Measurements from ENCODE around the gene GALNT18.
A peak's percentile ranks its signal among the peaks of the same experiment; 100 is the strongest.

The GALNT18 gene
- total RNA-seq = 0 to 0.27 (median 0.10) reads per million in 4 donors

- peak; percentile 12 to 85 (median 29) for DNase-seq
Observed at GRCh38 chr11:11621573-11622339, at the start of gene GALNT18. Gene GALNT18 (minus strand): TSS chr11:11622005.

- DNase-seq = no peak
Observed at GRCh38 chr11:11670574-11670973, 48.8 kb upstream of the GALNT18 start.

GRCh38 chr11:11669233-11669846, 47.5 kb upstream of the GALNT18 start:
- DNase-seq = no peak

GRCh38 chr11:11668781-11669180, 47.0 kb upstream of the GALNT18 start:
- no peak for DNase-seq

- no peak for DNase-seq
Observed at GRCh38 chr11:11668274-11668673, 46.5 kb upstream of the GALNT18 start.

GRCh38 chr11:11667056-11667455, 45.3 kb upstream of the GALNT18 start:
- DNase-seq = no peak

- no peak for DNase-seq
Observed at GRCh38 chr11:11665407-11665806, 43.6 kb upstream of the GALNT18 start.

- DNase-seq = no peak
Observed at GRCh38 chr11:11663907-11664306, 42.1 kb upstream of the GALNT18 start.

GRCh38 chr11:11662578-11662977, 40.8 kb upstream of the GALNT18 start:
- DNase-seq = no peak

- no peak for DNase-seq
Observed at GRCh38 chr11:11661326-11662040, 39.7 kb upstream of the GALNT18 start.

- DNase-seq = no peak
Observed at GRCh38 chr11:11660363-11660740, 38.5 kb upstream of the GALNT18 start.

GRCh38 chr11:11659567-11660362, 38.0 kb upstream of the GALNT18 start:
- no peak for DNase-seq

- DNase-seq = no peak
Observed at GRCh38 chr11:11657218-11657955, 35.6 kb upstream of the GALNT18 start.

- no peak for DNase-seq
Observed at GRCh38 chr11:11641581-11641980, 19.8 kb upstream of the GALNT18 start.

GRCh38 chr11:11640996-11641395, 19.2 kb upstream of the GALNT18 start:
- DNase-seq = no peak

GRCh38 chr11:11640152-11640551, 18.3 kb upstream of the GALNT18 start:
- no peak for DNase-seq

GRCh38 chr11:11636671-11637070, 14.9 kb upstream of the GALNT18 start:
- no peak for DNase-seq

GRCh38 chr11:11635443-11635842, 13.6 kb upstream of the GALNT18 start:
- no peak for DNase-seq

- DNase-seq = no peak
Observed at GRCh38 chr11:11629368-11629767, 7.6 kb upstream of the GALNT18 start.

GRCh38 chr11:11628651-11629050, 6.8 kb upstream of the GALNT18 start:
- no peak for DNase-seq

- DNase-seq = no peak
Observed at GRCh38 chr11:11626128-11626527, 4.3 kb upstream of the GALNT18 start.

- DNase-seq = no peak
Observed at GRCh38 chr11:11624926-11625325, 3.1 kb upstream of the GALNT18 start.

Data from T-helper 1 cell (primary cell).